GM19240 (cell line): ENCODE measurements around the gene TMEM63A.

Experiments used
- DNase-seq: peaks from one replicate; pipeline ENCODE4 v3.0.0; 2011; ENCODE audit warnings: low spot score; ENCODE audit not compliant: insufficient read length

Gene TMEM63A

GRCh38 chr1:225886159-225887029 is 4.2 kb upstream of the TMEM63A start:
- no peak for DNase-seq

- no peak for DNase-seq
These were observed 3.2 kb upstream of the TMEM63A start for GRCh38 chr1:225885336-225885735.

DNA sequence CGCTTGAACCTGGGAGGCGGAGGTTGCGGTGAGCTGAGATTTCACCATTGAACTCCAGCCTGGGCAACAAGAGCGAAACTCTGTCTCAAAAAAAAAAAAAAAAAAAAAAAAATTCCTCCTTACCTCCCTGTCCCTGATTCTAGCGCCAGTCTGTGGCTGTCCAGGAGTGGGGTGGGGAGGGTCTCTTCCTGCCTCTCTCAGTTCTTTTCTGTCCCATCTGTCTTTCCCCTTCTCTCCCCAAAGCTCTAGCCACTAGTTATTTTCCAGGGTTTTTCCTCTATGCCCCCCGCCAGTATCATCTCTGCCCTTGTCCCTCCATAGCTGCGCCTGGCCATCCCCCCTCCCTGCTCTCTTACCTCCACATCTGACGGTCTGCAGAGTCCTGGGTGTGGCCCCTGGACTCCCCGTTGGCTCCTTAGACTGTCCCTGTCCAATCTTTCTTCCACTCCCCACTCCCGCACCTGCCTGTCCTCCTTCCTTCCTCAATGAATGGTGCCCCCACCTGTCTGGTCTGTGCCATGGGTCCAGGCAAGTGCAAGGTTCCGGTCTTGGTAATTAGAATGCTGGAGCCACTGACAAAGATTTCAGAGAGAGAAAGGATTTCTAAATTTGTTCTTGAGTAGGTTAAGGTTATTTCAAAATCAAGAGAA is 1.6 kb upstream of the TMEM63A start:
- DNase-seq = no peak

DNA sequence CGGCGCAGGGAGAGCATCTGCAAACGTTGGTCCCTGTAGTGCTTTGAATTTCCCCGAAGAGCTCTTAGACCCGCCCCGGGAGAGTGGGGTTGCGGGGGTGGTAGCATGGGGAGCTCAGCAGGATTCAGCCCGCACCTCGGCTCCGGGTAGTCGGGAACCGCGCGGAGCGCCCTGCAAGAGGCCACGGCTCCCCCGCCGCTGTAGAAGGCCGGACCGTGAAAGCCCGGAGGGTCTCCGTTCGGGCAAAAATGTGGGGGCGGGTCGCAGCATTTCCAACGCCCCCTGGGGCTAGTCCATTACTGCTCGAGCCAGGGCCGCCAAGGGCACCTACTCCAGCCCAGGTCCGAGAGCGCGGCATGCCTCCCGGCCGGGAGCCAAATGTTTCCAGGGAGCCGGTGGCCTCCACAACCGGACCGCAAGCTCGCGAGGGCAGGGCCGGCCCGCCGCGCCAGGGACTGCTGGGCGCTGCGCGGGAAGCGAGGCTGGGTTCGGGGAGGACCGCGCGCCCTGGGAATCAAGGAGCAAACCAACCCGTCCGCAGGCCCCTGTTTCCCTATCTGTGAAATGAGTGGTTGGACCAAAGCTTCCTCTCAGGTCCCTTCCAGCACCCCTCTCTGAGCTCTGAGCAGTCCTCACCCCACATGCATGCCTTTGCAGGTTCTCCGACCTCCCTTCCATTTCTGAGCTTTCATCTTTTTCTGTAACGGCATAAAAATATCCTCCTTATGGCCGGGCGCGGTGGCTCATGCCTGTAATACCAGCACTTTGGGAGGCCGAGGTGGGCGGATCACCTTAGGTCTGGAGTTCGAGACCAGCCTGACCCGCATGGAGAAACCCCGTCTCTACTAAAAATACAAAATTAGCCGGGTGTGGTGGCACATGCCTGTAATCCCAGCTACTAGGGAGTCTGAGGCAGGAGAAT is 775 bp upstream of the TMEM63A start:
- peak; percentile 58 for DNase-seq

DNA sequence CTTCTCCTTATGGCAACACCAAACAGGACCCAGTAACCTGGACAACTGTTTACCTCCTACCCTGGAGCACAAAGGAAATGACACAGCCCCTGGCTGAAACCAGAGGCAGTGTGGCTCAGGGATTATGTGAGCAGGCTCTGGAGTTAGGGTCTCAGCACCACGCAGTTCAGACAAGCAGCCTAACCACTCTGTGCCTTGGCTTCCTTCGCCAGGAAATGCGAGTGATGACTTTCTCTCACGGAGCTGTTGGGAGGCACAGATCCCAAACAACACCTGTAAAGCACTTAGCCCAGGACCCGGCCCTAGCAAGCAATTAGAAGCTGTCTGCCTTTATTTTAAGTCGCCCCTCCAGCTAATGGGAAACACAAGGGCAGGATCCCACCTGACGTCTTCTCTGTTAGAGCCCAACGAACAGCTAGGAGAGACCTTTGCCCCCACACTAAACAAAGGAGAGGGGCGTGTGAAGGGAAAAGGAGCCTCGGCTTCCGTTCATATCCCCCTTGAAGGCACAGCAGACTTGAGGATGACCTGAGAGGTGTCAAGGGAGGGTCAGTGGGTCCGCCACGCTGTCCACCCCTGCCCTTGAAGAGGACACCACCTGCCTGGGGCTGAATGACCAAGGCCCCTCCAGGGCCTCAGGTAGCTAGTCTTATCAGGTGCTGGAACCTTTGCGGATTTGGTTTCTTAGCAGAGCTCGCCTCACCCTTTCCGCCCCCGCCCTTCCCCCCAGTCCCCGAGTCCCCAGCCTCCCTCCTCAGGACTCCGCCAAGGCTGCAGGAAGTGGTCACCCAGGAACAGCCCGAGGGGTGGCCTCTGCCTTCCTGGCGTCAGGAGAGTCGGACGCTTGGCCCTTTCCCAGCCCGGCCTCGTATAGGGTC is 860 bp downstream of the TMEM63A start:
- DNase-seq = peak; percentile 57

DNA sequence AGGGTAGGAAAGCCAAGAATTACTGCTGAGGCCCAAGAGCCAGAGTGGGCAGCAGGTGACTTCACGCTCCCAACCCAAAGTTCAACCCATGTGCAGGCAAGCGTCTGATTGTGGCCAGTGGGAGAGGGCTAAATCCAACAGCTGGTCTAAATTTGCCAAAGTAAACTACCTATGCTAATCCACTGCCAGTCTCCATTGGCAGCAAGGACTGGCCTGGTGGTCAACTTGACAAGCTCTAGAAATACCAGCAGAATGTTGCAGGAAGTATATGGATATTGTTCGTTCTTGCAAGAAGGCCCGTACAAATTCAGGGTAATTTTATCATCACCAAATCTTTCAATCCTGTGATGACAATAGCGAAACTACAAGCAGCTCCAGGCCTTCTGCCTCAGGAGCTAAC is 1.5 kb downstream of the TMEM63A start:
- no peak for DNase-seq

DNA sequence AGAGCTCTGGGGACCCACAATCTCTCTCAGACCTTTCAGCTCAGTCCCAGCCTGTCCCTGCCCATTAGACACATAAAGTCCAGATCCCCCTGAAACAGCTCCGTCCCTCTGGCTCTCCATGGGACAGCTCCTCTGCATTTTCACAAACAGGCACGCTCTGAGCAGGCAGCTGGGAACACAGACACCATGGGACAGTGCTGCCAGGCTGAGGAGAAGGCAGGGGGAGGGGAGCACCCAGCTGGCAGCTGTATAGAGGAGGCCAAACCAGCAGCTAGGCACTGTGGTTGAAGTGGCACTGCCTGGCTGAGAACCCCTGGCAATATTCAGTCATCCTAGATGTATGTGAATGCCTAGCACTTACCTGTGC is 2.0 kb downstream of the TMEM63A start:
- no peak for DNase-seq

GRCh38 chr1:225879521-225880221 is 2.5 kb downstream of the TMEM63A start:
- DNase-seq = no peak

GRCh38 chr1:225878282-225878681 is 3.9 kb downstream of the TMEM63A start:
- no peak for DNase-seq

DNA sequence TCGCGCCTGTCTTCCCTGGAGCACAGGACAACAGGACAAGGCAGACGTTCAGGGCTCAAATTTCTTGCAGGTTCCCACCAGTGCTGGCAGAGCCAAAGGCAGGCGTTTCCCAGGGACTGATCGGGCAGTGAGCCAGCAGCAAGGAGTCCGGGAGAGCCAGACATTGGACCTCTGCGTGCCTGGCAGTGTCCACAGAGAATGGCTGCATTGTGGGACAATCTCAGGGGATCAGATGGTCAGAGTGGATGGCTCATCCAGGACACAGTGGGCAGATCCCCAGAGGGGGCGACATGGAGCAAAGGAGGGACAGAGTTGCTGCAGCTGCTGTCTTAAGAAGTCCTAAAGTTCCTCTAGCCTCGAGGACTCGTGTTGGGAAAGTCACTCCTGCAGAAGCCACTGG is 4.6 kb downstream of the TMEM63A start:
- no peak for DNase-seq

- no peak for DNase-seq
These were observed 5.2 kb downstream of the TMEM63A start for GRCh38 chr1:225876900-225877510.

DNA sequence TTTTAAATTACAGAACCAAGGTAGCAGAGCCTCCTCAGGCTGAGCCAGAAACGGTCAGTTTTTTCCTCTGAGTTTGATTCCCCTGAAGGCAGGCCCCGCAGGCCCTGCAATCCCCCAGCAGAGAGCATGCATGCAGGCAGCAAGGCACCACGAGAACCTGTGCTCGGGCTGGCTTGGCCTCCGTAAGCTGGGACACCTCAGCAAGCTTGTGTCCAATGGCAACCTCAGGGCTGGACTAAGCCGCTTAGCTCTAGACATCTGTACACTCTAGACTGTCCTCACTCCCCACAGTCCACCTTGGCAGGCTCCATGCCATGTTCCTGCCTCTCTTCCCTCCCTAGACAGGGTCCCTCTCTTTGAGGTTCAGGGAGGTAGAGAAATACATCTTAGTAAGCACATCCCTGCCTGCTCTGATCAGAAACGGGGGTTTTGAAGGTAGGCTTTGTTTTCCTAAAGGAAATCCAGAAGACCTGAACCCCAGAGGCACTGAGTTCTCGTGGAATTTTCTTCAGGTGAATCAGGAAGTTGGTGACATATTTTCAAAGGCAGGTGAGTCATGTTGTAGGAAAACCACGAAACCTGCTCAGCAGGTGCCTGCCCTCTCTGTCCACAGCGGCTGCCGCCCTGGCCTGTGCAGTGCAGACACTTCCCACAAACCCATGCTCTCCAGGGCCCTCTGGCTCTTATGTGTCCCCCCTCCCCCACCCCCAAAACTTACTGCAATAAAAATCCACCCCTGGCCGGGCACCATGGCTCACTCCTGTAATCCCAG is 7.0 kb downstream of the TMEM63A start:
- DNase-seq = no peak

DNA sequence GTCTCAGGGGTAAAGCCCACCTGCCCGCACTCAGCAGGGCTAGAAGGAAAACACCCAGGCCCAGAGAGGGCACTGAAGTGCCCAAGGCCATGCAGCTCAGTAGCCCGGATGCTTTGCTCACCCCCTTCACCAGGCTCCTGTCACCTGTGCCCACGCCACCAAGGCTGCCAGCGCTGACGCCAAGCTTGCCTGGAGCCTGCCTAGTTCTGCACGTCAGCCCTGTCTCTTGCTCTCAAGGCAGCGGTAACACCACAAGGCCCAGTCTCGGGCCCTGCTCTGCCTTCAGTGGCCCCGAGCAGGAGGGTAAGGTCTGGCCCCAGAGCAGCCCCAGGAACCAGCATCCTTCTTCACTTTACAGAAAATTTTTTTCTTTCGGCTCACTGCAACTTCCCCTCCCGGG is 7.7 kb downstream of the TMEM63A start:
- no peak for DNase-seq

DNA sequence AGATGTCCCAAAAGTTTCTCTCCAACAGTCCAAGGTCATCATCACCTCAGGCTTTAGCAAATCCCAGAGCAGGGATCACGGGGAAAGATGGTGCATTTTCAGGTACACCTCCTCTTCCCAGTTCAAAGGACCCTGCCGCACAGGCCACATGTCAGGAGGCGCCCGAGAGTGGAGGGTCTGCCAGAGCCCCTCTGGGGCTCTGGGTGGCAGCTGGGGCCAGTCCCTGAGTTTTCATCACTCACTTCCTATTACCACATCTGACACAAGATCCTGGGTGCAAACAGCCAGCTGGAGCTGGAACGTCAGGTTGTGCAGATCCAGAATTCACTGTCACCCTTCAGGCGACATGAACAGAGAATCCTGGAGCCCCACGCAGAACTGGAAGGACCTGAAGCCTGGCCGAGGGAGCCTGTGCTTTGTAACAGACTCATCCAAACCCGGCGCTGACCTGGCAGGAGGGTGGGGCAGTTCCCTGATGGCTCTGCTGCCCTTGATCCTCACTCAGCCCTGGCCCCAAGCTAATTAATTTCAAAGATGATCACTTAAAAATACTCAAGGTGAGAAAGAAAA is 8.8 kb downstream of the TMEM63A start:
- no peak for DNase-seq

DNA sequence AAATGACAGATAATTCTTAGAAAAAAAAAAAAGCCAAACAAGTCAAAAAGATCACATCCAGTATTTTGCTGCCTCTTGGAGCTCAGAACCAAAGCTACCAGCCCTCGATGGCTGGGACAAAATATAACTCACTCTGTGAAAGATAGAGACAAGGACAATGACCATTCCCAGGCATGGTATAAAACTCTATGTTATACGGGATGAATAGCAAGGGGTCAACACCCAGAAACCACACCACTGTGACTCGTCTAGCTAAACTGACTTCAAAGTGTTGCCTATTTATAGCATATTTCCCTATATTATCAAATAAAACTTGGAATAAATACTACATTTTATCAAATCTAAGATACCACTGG is 10.1 kb downstream of the TMEM63A start:
- DNase-seq = no peak

DNA sequence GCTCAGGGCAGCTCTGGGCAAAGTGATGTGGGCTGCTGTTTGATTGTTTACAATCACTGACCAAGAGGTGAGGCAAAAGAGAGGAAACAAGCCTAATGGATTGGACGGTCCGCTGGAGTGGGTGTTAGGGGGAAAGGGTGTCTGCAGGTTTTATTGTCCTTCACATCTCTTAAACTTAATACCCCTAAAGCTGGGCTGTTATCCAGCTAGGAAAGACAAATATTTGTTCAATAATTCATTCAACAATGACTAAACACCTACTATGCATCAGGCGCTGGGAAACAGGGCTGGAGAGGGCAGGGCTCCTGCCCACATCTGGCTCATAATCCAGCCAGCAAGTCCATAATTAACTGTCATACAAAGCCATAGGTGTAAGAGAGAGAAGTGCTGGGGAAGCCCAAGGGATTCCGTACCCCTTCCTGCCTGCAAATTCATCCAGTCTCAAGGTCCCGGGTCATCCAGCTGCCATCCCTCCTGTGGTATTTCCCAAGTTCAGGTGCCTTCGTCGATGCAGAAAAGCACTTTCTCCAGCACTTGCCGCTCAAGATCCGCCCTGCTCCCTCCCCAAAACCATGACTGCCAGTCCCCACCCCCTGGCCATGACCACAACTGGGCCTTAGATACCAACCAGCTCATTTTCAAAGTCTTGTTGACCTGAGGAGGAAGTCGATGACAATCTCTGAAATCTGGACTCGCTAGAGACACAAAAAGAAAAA is 10.7 kb downstream of the TMEM63A start:
- no peak for DNase-seq

DNA sequence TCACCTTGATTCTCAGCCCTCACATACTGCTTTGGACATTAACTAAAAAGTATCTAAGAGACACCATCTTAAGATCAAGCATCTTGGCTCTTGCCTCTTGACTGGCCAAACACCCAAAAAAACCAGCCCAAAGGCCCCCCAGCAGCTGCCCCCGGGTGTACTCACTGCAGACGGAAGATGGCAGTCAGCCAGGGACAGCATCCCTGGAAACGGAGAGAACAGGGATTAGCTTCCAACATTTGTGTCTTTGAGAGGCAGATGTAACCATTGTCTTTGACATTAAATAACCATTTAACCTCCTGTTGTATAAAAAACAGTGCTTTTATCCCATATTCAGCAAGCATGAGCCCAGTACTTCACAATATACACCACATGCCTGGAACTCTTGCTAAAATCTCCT is 11.3 kb downstream of the TMEM63A start:
- no peak for DNase-seq

GRCh38 chr1:225868631-225869330 is 13.4 kb downstream of the TMEM63A start:
- DNase-seq = no peak
